Lower leg skin (tissue), 3 donors: ENCODE data around the gene C9.

Experiments
- POLR2A ChIP-seq, 2 donors: fragments of 450-650 bp; IDR thresholded peaks; one replicate each; pipeline ENCODE4 v1.6.1; 2016 to 2017; ENCODE audit warnings: antibody characterized with exemption in 2 of 2, mild to moderate bottlenecking in 1 of 2, moderate library complexity in 1 of 2
- TF ChIP-seq, protein P1 (sequence below), 3 donors: fragments of 450-650 bp; IDR thresholded peaks; one replicate each; pipeline ENCODE4 v1.5.1; 2016; ENCODE audit warnings: antibody characterized with exemption in 3 of 3, mild to moderate bottlenecking in 3 of 3, moderate library complexity in 2 of 3

DNA sequence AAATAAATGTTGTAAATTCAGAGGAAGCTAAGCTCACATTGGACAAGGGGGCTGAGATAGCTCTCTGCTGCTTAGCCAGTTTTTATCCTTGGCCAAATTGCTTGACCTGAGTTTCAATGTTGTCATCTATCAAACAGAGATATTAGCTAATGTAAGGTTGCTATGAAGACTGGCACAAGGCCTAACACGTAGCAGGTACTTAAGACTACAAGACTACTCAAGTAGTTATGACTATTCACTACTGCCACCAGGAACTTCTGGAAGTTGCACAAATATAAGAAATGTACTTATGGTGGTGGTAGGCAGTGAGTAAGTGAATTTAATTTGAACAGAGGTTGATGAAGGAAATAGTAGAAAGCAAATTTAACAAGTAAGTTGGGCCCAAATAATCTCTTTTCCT is 127.6 kb downstream of the C9 start:
- TF ChIP-seq, protein P1, sequence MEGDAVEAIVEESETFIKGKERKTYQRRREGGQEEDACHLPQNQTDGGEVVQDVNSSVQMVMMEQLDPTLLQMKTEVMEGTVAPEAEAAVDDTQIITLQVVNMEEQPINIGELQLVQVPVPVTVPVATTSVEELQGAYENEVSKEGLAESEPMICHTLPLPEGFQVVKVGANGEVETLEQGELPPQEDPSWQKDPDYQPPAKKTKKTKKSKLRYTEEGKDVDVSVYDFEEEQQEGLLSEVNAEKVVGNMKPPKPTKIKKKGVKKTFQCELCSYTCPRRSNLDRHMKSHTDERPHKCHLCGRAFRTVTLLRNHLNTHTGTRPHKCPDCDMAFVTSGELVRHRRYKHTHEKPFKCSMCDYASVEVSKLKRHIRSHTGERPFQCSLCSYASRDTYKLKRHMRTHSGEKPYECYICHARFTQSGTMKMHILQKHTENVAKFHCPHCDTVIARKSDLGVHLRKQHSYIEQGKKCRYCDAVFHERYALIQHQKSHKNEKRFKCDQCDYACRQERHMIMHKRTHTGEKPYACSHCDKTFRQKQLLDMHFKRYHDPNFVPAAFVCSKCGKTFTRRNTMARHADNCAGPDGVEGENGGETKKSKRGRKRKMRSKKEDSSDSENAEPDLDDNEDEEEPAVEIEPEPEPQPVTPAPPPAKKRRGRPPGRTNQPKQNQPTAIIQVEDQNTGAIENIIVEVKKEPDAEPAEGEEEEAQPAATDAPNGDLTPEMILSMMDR (IDR thresholded peaks at IDR 0.05): no peak
- no peak for TF ChIP-seq POLR2A (IDR thresholded peaks at IDR 0.05)
